SK-N-SH (cell line): ENCODE measurements around the gene SEC11A. TPM values are rescaled to one million over a fixed set of nuclear protein-coding genes. Genes with fewer than 3 reads are reported as not detected.

Experiments used
- CTCF ChIA-PET: fragments of 300-600, 350-600 bp; formaldehyde crosslinking; extraction: SDS; loops from one replicate; lab custom pipeline; 2021; lab: Yijun Ruan, JAX
- POLR2A ChIA-PET: fragments of 350-600 bp; sonication (Branson Sonifier 250); formaldehyde crosslinking; extraction: SDS; loops from one replicate; lab custom pipeline; 2020; ENCODE audit warnings: antibody characterized with exemption, inconsistent platforms; lab: Yijun Ruan, JAX
- DNase-seq: peaks from one replicate; pipeline ENCODE4 v3.0.0; 2012
- H2AFZ ChIP-seq: fragments of 200-600 bp; sonication (generic); 2 replicates; pipeline ENCODE4 v1.8.1; 2016; ENCODE audit warnings: antibody characterized with exemption, mild to moderate bottlenecking, low read depth
- H3F3A ChIP-seq: fragments of 200-600 bp; sonication (generic); replicated peaks from 2 replicates; pipeline ENCODE3; 2016; ENCODE audit warnings: antibody characterized with exemption, mild to moderate bottlenecking; ENCODE audit not compliant: insufficient read depth
- H3K27ac ChIP-seq, 2 experiments: fragments of 200-500 bp in 1 of 2; fragments of 200-600 bp in 1 of 2; sonication (Bioruptor generic) in 1 of 2; sonication (generic), shearing (Covaris generic) in 1 of 2; 2 replicates each; pipeline versions ENCODE4 v1.5.1 to v1.6.1; 2014 to 2016; ENCODE audit warnings: low read depth in 2 of 2, inconsistent platforms in 1 of 2, low read length in 1 of 2, mild to moderate bottlenecking in 1 of 2, mixed read lengths in 1 of 2
- H3K27me3 ChIP-seq: fragments of 200-600 bp; sonication (generic), shearing (Covaris generic); 2 replicates; pipeline ENCODE4 v1.6.1; 2016; ENCODE audit warnings: mixed run types; ENCODE audit not compliant: insufficient read depth
- H3K36me3 ChIP-seq, 2 experiments: fragments of 200-500 bp in 1 of 2; fragments of 200-600 bp in 1 of 2; sonication (Bioruptor generic) in 1 of 2; sonication (generic) in 1 of 2; replicated peaks in 1 of 2; 2 replicates each; pipeline versions ENCODE3 to v1.5.1; 2014 to 2016; ENCODE audit warnings: low read length in 1 of 2, mild to moderate bottlenecking in 1 of 2; ENCODE audit not compliant: insufficient read depth in 2 of 2, control insufficient read depth in 1 of 2
- H3K4me1 ChIP-seq, 2 experiments: fragments of 200-500 bp in 1 of 2; fragments of 200-600 bp in 1 of 2; sonication (Bioruptor generic) in 1 of 2; sonication (generic), shearing (Covaris generic) in 1 of 2; 2 replicates each; pipeline versions ENCODE4 v1.5.1 to v1.6.1; 2014 to 2016; ENCODE audit warnings: low read depth in 1 of 2, low read length in 1 of 2, mixed run types in 1 of 2; ENCODE audit not compliant: insufficient read depth in 2 of 2, control insufficient read depth in 1 of 2
- H3K4me2 ChIP-seq: fragments of 200-600 bp; sonication (generic), shearing (Covaris generic); 2 replicates; pipeline ENCODE4 v1.6.1; 2017; ENCODE audit warnings: mixed run types
- H3K4me3 ChIP-seq, 2 experiments: fragments of 200-500 bp in 1 of 2; fragments of 200-600 bp in 1 of 2; sonication (Bioruptor generic) in 1 of 2; sonication (generic), shearing (Covaris generic) in 1 of 2; 2 replicates each; pipeline versions ENCODE4 v1.5.1 to v1.8.1; 2014 to 2016; ENCODE audit warnings: low read depth in 2 of 2, inconsistent platforms in 1 of 2, low read length in 1 of 2, mild to moderate bottlenecking in 1 of 2, mixed read lengths in 1 of 2, moderate library complexity in 1 of 2
- H3K79me2 ChIP-seq: fragments of 200-600 bp; sonication (generic); 2 replicates; pipeline ENCODE4 v1.8.1; 2017; ENCODE audit warnings: mild to moderate bottlenecking; ENCODE audit not compliant: insufficient read depth
- H3K9ac ChIP-seq: fragments of 200-600 bp; sonication (generic); 2 replicates; pipeline ENCODE4 v1.6.1; 2017; ENCODE audit warnings: mixed run types
- H3K9me2 ChIP-seq: fragments of 200-600 bp; sonication (generic); 2 replicates; pipeline ENCODE4 v1.6.1; 2017; ENCODE audit warnings: mixed run types
- H3K9me3 ChIP-seq: fragments of 200-600 bp; sonication (generic); 2 replicates; pipeline ENCODE4 v1.6.1; 2017; ENCODE audit warnings: mixed run types, mild to moderate bottlenecking, moderate library complexity
- H4K20me1 ChIP-seq: fragments of 200-600 bp; sonication (generic); 2 replicates; pipeline ENCODE4 v1.6.1; 2017; ENCODE audit warnings: mild to moderate bottlenecking, mixed run types; ENCODE audit not compliant: insufficient read depth
- CHD2 ChIP-seq: fragments of 150-350 bp; IDR thresholded peaks from 2 replicates; pipeline ENCODE4 v1.6.1; 2018; ENCODE audit warnings: low read length; ENCODE audit not compliant: partially characterized antibody
- EP300 ChIP-seq, 2 experiments: IDR thresholded peaks; 2 replicates each; pipeline versions ENCODE4 v1.4.0 to v1.6.1; 2012; ENCODE audit warnings: borderline replicate concordance in 1 of 2, low read depth in 1 of 2, low read length in 1 of 2
- GABPA ChIP-seq: IDR thresholded peaks from 2 replicates; pipeline ENCODE4 v1.4.0; 2012; ENCODE audit warnings: low read depth, mild to moderate bottlenecking
- MAX ChIP-seq: IDR thresholded peaks from 2 replicates; pipeline ENCODE4 v1.4.0; 2012; ENCODE audit warnings: low read depth
- MXI1 ChIP-seq: IDR thresholded peaks from 2 replicates; pipeline ENCODE4 v1.6.1; 2012; ENCODE audit warnings: mild to moderate bottlenecking, low read depth, low read length, improper control_type of control experiment
- NFIC ChIP-seq: IDR thresholded peaks from 2 replicates; pipeline ENCODE4 v1.4.0; 2012; ENCODE audit warnings: borderline replicate concordance
- NRF1 ChIP-seq: IDR thresholded peaks from 2 replicates; pipeline ENCODE4 v1.6.1; 2012; ENCODE audit warnings: low read depth, mild to moderate bottlenecking, low read length
- PBX3 ChIP-seq: IDR thresholded peaks from 2 replicates; pipeline ENCODE4; 2012
- RAD21 ChIP-seq: IDR thresholded peaks from 2 replicates; pipeline ENCODE4 v1.6.1; 2012; ENCODE audit warnings: mild to moderate bottlenecking, low read length
- REST ChIP-seq: IDR thresholded peaks from 2 replicates; pipeline ENCODE4 v1.6.1; 2012; ENCODE audit warnings: mild to moderate bottlenecking, low read depth, low read length, moderate library complexity
- RFX5 ChIP-seq: IDR thresholded peaks from 2 replicates; pipeline ENCODE4 v1.6.1; 2012; ENCODE audit warnings: mild to moderate bottlenecking, improper control_type of control experiment, low read length
- SIN3A ChIP-seq: IDR thresholded peaks from 2 replicates; pipeline ENCODE4 v1.6.1; 2012; ENCODE audit warnings: low read depth, mild to moderate bottlenecking, low read length, moderate library complexity, borderline replicate concordance
- TAF1 ChIP-seq: IDR thresholded peaks from 2 replicates; pipeline ENCODE4 v1.6.1; 2012; ENCODE audit warnings: low read depth, mild to moderate bottlenecking, low read length, moderate library complexity, borderline replicate concordance
- TEAD4 ChIP-seq: IDR thresholded peaks from 2 replicates; pipeline ENCODE4 v1.4.0; 2012; ENCODE audit warnings: mild to moderate bottlenecking, borderline replicate concordance; ENCODE audit not compliant: insufficient read depth
- USF1 ChIP-seq: IDR thresholded peaks from 2 replicates; pipeline ENCODE4 v1.4.0; 2012; ENCODE audit warnings: low read depth, borderline replicate concordance
- USF2 ChIP-seq: fragments of 150-350 bp; IDR thresholded peaks from 2 replicates; pipeline ENCODE4 v1.6.1; 2017; ENCODE audit warnings: antibody characterized with exemption, low read length, low read depth, borderline replicate concordance
- WGBS: methylation state at CpG from one replicate; pipeline ENCODE4 v1.1.6; 2017; ENCODE audit warnings: low lambda C conversion rate; 5-methylcytosine and 5-hydroxymethylcytosine counted together
- polyA plus RNA-seq, 3 experiments: library from polyadenylated mRNA; depleted of rRNA; stranded (reverse); fragments of >200 nt; gene quantifications; 2 replicates each; pipeline ENCODE4 v1.2.3, GENCODE V29; 2012

Gene SEC11A
- polyA plus RNA-seq, 1 of the 3 experiments (the other 2 are of a cell fraction), result 107 TPM

GRCh38 chr15:84762840-84763572 is 47.1 kb upstream of the SEC11A start:
- DNase-seq, result no peak
- 95% methylated on average over 3 of the region's 3 CpGs for WGBS

More at GRCh38 chr15:84762840-84763572, 47.1 kb upstream of the SEC11A start:
- H2AFZ ChIP-seq, result no peak overlapping the region
- H3K4me1 ChIP-seq, result peaks cover 0 to 28% of the 10 kb centered on the region in 2 experiments; a peak in 3 of 4 replicates
- H3K27ac ChIP-seq, result no peak overlapping the region
- H3K79me2 ChIP-seq, result peaks cover 97% of the 10 kb centered on the region
- no peaks in the 10 kb centered on the region for H3F3A ChIP-seq
- peaks cover 71% of the 10 kb centered on the region for H4K20me1 ChIP-seq
- POLR2A ChIA-PET, result no interaction called here
- H3K36me3 ChIP-seq, result peaks cover 0 to 7% of the 10 kb centered on the region in 2 experiments
- H3K9ac ChIP-seq, result no peak overlapping the region
- H3K4me3 ChIP-seq, result no peak overlapping the region
- no peaks in the 10 kb centered on the region for H3K9me2 ChIP-seq
- no peaks in the 10 kb centered on the region for H3K9me3 ChIP-seq
- H3K4me2 ChIP-seq, result no peak overlapping the region
- no peaks in the 10 kb centered on the region for H3K27me3 ChIP-seq
- CTCF ChIA-PET, result interaction anchor here (1.3 to 1.4 kb wide), 2 partner anchors 11 to 13 kb away, joined by 3 read pairs; no protein-coding TSS in a partner anchor
- no peak for TF ChIP-seq NRF1
- no peak for TF ChIP-seq TAF1
- no peak for TF ChIP-seq MAX
- TF ChIP-seq CHD2, result no peak
- TF ChIP-seq USF2, result no peak
- no peak for TF ChIP-seq GABPA
- no peak for TF ChIP-seq SIN3A
- TF ChIP-seq PBX3, result no peak
- no peak for TF ChIP-seq REST
- no peak for TF ChIP-seq NFIC
- no peak for TF ChIP-seq USF1
- no peak for TF ChIP-seq RAD21
- TF ChIP-seq EP300 (IDR thresholded peaks at IDR 0.05; ENCODE audit: borderline replicate concordance in 1 of 2, low read depth in 1 of 2, low read length in 1 of 2), result no peak
- no peak for TF ChIP-seq TEAD4
- TF ChIP-seq RFX5, result no peak
- TF ChIP-seq MXI1, result no peak
